Large intestine (tissue), 3 donors: ENCODE measurements around the gene TMPRSS11B. TPM values are rescaled to one million over a fixed set of nuclear protein-coding genes. Genes with fewer than 3 reads are reported as not detected.

Experiments used
- DNase-seq, 2 donors: peaks; one replicate each; pipeline versions ENCODE4 v3.0.0 to v3.0.0-alpha.2; 2013
- H3K27ac ChIP-seq: one replicate; pipeline ENCODE4 v1.5.1; 2013; ENCODE audit warnings: low read length
- H3K27me3 ChIP-seq: 2 replicates; pipeline ENCODE4 v1.6.1; 2013; ENCODE audit warnings: low read length; ENCODE audit not compliant: control insufficient read depth, insufficient read depth
- H3K36me3 ChIP-seq: 2 replicates; pipeline ENCODE4 v1.6.1; 2013; ENCODE audit warnings: low read length; ENCODE audit not compliant: control insufficient read depth, insufficient read depth
- H3K4me1 ChIP-seq: one replicate; pipeline ENCODE4 v1.6.1; 2013; ENCODE audit warnings: low read length; ENCODE audit not compliant: control insufficient read depth, insufficient read depth
- H3K4me3 ChIP-seq: one replicate; pipeline ENCODE4 v1.5.1; 2013; ENCODE audit warnings: low read length
- H3K9me3 ChIP-seq: one replicate; pipeline ENCODE4 v1.6.1; 2013; ENCODE audit warnings: mild to moderate bottlenecking, low read depth, low read length, moderate library complexity; ENCODE audit not compliant: control insufficient read depth
- WGBS: methylation state at CpG from one replicate; pipeline ENCODE4 v1.1.5; 2013; ENCODE audit warnings: low lambda C conversion rate; ENCODE audit not compliant: insufficient coverage; 5-methylcytosine and 5-hydroxymethylcytosine counted together
- polyA plus RNA-seq: library from polyadenylated mRNA; unstranded; fragments of 120-200 nt; gene quantifications from one replicate; pipeline ENCODE4 v1.2.1, GENCODE V29; 2013

Gene TMPRSS11B
- polyA plus RNA-seq, 1 donor, result 0.03 TPM

- no peak for DNase-seq
- Histone ChIP-seq H3K9me3 (peaks cover 6% of the 10 kb centered on the region), H3K27ac (no peak overlapping the region), H3K36me3 (no peaks in the 10 kb centered on the region), H3K4me3 (no peak overlapping the region), H3K27me3 (no peaks in the 10 kb centered on the region), H3K4me1 (no peaks in the 10 kb centered on the region)
- WGBS, result no CpG with 5 or more reads among the region's 1 CpG
Measured at GRCh38 chr4:68180849-68181526, 64.5 kb downstream of the TMPRSS11B start.

GRCh38 chr4:68176904-68177303, 68.6 kb downstream of the TMPRSS11B start:
- WGBS, result no CpG with 5 or more reads among the region's 2 CpGs
- Histone ChIP-seq H3K4me1 (no peaks in the 10 kb centered on the region), H3K4me3 (no peak overlapping the region), H3K27me3 (no peaks in the 10 kb centered on the region), H3K27ac (no peak overlapping the region), H3K9me3 (no peaks in the 10 kb centered on the region), H3K36me3 (no peaks in the 10 kb centered on the region)
- DNase-seq, result no peak

Other genes with a start within 250 kb of the TMPRSS11B start
- not detected for gene TMPRSS11F, start 115.8 kb downstream of the TMPRSS11B start, polyA plus RNA-seq
- 119 TPM for gene YTHDC1, start 104.4 kb upstream of the TMPRSS11B start, polyA plus RNA-seq
- gene TMPRSS11E, start 201.8 kb upstream of the TMPRSS11B start, polyA plus RNA-seq, result 0.04 TPM